Hindlimb muscle (tissue), 1 donor: Measurements from ENCODE around the gene FBXO9. TPM values are rescaled to one million over a fixed set of nuclear protein-coding genes. Genes with fewer than 3 reads are reported as not detected.

Experiments used
- DNase-seq: peaks from one replicate; pipeline ENCODE4 v3.0.0-alpha.2; 2013
- polyA plus RNA-seq: library from polyadenylated mRNA; unstranded; fragments of 120-200 nt; gene quantifications from one replicate; pipeline ENCODE4 v1.2.1, GENCODE V29; 2013; ENCODE audit not compliant: insufficient read length

Gene FBXO9
- 88.5 TPM for polyA plus RNA-seq

DNA sequence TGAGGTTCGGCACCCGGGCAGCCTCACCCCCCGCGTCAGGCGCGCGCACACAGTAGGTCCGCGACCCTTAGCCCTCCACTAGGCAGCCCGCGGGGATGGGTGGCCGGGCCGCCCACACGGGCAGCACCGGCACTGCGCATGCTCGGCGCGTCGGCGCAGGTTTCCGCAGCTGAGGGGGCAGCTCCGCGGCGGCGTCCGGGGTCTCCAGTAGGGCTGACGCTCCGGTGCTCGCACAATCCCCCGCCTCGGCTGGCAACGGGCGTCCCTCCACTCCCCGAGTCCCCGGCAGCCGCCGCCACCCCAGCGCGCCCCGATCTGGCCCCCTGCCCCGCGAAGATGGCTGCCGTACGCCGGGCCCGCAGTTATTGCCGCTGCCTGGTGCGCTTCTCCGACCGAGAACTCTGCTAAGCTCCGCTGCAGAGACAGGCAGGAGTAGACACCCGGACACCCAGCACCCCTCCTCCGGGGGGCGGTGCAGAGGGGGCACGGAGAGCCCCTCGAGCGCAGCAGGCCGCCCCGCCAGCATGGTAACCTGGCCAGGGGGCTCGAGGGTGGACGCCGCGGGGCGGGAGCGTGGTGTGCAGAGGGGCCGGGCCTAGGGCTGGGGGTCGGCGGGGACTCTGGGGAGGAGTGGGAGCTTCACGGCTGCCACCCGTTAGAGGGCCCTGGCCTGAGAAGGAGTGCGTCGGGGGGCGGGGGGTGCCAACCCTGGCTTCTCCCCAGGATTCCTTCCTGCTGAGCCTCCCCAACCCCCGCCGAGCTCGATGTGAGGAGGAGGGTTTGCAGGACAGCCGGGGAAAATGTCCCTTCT is at the start of gene FBXO9:
Gene FBXO9, plus strand, starts transcription at position 139 of the 811 bp plus-strand sequence. Its CDS starts 386 bp downstream, at position 525.
- peak; percentile 87 for DNase-seq

DNA sequence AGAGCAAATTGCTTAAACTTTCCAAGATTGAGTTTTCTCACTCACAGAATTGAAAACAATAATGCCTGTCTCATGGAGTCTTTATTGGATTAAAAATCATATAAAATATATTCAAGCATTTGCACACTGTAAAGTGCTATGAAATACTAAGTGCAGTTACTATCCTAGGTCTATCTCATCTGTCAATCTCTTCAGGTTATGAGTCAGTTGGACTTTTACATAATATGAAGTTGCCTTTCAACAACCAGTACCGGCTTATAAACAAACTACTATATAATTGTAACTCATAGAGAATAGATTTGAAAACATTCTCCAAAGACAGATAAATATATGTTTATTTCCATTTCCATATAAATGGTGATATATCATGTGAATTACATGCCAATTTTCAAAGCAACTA is 49.7 kb upstream of the FBXO9 start:
- DNase-seq: no peak

DNA sequence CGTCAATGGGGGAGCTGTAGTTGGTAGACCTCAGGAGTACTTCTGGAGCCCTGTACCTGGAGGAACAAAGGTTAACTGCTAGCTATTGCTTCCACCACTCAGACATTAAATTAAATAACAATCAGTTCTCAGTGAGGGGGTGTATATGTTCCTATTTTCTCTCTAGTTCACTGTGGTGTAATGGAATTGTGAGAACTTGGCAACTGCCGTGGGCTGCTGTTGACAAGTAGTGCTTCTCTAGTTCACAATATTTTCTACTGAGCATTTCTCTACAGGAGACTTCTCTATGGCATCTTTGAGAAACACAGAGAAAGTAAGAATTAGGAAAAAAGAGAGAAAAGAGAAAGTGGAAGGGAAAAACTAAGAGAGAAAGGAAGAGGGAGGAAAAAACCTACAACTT is 46.8 kb upstream of the FBXO9 start:
- no peak for DNase-seq

DNA sequence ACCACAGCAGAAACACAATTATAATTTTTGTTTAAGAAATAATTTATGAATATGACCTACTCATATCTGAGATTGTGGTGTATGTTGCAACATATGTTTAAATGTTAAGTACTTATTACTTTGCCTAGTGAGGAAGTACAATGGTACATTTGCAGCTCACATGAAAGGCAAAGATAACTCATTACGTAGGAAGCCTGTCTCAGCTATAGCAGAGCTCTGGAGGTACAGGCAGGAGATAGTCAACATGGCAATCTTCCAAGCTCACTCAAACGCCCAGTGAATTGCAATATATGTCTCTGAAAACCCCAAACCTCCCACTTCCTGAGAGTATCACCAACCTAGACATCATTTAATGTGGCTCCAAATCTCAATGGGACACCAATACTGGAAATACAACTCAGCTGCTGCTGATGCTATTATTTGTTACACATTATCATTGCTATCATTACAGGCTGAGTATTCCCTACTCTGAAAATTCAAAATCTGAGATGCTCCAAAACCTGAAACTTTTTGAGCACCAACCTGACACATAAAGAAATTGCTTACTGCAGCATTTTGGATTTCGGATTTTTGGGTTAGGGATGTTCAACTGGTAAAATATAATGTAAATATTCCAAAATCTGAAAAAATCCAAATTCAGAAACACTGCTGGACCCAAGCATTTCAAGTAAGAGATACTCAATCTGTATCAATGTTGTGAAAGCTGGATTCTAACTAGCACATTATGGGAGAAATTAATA is 45.0 kb upstream of the FBXO9 start:
- no peak for DNase-seq

DNA sequence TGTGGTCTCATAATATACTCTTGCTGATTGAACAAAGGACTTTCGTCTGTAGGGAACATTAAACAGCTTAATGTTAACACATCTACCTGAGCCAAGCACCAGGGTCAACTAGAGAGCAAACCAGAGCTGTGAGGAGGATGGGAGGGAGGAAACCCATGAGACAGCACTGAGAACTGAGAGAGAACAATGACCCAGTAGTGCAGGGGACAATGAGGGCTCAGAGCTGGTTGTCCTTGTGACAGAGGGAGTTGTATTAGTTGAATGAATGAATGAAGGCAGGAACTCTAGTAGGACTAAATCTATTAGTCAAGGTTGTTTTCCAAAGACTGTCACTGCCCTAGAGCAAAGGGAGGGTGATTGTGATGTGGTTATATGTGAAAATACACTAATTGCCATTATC is 41.9 kb upstream of the FBXO9 start:
- no peak for DNase-seq

DNA sequence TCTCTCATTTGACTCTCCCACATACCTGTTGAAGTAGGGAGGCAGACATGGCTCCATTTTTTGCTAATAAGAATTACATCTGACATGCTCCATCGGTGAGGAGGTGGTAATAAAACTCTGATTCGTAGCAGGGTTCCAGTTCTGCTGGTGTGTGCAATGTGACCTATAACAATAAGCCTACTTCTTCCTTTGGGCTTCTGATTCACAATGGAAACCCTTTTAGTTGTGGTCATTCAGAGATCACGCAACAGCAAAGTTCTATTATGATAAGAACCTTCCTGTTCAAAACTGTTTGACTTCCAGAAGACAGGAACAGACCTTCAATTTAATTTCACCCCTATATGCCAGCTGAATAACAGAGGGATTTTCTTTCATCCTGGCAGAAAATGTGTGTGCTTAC is 38.7 kb upstream of the FBXO9 start:
- DNase-seq: no peak

DNA sequence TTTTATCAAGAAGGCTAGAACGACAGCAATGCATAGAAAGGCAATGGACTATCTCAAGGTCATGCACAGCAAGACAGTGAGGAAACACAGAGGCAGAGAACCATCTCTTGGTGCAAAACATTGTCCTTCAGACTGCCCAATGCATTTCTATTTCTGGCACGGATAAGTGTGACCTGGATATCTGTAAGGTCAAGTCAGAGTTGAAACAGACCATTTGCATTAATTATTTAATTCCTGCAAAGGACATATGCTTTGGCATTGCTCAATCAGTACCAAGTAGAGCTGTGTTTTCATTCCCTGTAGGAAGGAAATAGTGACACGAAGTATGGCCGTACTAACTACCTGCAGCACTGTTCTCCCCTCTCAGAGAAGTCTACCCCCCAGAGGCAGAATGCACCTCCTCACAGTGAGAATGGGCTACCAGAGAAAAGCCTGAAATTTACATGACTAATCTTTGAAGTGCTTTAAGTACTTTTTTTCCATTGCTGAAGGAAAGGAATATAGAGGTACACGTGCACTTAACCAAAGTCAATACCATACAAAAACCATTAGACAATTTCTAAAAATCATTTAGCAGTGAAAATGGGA is 38.0 kb upstream of the FBXO9 start:
- DNase-seq: no peak

DNA sequence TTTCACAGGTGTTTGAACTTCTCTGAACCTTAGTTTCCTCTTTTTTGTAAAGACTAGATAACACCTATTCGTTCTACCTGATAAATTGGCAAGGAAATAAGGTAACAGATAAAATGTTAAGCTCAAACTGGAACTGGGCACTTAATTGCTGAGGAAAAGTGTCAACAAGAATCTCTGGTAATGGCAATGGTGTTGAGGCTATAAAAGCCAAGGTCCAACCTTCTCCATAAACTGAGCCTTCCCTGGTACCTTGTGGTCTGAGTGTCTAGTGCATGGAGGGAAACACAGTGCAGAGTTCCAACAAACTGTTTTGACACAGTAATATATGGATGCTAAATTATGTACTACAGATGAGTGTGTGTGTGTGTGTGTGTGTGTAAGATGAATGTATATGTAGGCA is 36.7 kb upstream of the FBXO9 start:
- DNase-seq: no peak

DNA sequence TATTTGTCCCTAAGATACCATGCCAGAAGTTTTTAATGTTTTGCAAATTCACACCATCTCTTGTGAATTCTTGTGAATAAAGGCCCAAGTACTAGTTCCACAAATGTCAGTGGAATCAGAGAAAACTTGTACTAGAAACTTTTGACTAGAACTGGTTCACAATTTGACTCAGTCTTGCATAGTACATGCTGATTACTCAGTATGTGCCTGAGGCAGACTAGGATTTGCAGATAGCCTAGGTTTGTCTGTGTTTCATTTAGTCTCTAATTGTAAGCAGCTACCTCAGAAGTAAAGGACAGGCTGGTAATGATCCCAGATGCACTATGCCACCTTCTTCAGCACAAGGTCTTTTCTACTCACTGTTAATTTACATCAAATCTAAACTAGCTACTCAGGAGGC is 35.9 kb upstream of the FBXO9 start:
- DNase-seq: no peak

DNA sequence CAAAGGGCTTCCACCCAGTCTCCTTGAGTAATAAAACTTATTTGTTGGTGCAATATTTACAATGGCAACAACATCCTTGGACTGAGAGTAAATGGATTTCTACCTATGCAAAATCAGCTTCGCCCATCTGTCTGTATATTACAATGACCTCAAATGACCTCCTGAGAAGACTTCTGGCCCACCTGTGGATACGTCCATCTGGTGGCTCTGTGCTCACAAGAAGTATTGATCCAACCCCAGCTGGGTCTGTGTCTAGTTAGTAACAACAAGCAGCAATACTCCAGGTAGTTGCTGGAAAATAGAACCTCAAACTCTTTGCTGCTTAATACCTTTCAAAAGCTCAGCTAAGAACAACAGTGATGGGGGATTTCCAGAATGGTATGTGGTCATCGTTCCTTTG is 35.4 kb upstream of the FBXO9 start:
- DNase-seq: no peak

DNA sequence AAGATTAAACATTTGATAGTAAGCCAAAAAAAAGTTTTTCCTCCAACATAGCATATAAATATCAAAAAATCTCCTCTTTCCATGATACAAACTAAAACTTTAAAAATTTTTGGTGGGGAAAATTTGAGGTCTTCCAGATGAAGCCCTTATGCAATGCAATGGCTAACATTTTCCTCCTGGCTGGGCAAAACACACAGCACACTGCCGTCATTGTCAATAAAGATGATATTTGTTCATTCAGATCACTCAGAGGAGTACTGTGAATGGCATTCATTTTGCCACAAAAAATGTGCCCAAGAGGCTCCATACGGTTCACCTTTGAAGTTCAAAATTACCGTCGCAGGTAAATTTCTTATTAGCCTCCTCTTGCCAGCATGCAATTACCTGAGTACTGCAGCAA is 33.9 kb upstream of the FBXO9 start:
- DNase-seq: no peak

DNA sequence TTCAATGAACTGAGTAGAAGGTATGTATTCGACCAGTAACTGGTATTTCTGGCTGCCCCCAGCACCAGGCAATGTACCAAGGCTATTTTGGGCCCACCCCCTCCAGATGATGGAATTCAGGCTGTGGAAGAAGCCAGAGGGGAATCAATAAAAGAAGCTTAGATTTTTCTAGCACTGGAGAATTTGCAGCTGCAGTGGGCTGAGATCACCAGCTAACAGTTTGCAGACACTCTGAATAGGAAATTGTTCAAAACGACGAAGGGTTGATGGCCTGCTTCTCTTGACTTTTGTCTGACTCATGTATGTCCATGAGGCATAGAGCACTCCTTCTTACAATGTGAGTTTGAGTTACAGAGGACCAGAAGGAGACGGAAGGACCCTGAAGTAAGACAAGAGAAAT is 32.4 kb upstream of the FBXO9 start:
- peak; percentile 38 for DNase-seq

DNA sequence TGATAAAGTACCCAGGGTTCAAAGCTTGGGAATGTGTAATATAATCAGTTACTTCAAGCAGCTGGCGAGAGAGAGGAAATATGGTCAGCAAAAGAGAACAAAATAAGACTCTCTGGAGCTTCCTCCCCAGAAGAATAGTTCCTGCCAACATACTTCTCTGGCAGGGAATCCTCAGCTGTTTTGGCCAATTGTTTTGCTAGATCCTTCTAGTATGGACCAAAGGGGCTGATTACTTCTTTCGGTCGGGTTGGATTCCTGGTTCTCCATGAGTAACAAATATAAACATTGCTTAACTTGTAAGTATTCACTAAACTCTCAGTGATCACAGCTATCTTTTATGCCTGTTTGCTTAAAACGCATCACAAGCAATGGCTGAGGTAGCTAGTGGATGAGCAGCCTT is 31.4 kb upstream of the FBXO9 start:
- DNase-seq: peak; percentile 61

DNA sequence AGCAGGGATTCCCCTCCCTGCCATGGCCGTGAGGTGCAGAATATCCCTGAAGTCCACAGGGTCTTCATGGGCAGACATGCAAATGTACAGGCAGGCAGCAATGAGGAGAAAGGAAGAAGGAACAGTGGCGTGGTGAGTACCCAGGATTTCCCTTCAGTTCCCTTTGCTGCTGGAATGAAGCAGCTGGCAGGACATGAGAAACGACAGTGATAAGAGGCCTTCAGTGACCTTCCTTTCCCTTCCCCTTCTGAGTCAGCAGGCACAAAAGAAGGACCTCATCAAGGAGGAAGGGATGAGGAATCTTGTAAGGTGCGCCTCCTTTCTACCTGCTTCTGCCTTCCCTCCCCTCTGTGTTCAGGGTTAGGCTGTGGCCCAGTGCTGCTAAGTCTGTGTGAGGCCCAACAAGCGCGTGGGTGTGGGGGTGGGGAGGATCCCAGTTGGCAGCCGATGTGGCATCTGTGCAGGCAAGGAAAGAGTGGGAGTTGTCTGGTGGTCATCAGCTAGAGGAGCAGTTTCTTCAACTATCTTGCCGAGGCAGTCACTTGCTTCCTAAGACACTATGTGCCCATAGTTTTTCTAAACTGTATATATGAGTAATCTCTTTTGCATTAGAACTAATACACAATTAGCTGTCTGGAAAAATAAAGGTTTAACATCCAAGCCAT is 29.5 kb upstream of the FBXO9 start:
- DNase-seq: no peak

DNA sequence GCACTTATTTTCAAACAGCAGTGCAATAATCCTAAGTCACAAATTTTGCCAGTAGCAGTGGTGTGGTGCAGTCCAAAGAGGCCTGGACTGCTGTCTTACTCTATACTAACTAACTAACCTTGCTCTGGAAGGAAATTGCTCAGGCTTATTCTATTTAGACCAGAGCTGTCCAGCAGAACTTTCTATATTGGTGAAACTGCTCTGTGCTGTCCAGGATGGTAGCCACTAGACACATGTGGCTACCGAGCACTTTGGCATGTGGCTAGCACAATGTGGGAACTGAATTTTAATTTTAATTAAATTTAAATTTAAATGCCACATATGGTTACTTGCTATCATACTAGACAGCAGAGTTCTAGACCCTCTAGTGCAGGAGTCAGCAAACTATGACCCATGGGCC is 27.1 kb upstream of the FBXO9 start:
- no peak for DNase-seq

DNA sequence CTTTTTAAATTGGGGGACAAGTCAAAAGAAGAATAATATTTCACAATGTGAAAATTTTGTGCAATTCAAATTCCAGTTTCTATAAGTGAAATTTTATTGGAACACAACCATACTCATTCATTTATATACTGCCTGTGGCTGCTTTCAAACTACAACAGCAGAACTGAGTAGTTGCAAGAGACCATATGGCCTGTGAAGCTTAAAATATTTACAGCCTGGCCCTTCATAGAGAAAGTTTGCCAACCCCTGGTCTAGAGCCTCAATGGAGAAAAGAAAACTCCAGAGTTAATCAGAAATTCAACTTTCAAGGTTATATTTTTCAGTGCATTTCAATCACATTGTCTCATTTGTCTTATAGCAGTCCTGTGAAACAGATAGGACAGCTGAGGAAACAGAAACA is 26.6 kb upstream of the FBXO9 start:
- no peak for DNase-seq

DNA sequence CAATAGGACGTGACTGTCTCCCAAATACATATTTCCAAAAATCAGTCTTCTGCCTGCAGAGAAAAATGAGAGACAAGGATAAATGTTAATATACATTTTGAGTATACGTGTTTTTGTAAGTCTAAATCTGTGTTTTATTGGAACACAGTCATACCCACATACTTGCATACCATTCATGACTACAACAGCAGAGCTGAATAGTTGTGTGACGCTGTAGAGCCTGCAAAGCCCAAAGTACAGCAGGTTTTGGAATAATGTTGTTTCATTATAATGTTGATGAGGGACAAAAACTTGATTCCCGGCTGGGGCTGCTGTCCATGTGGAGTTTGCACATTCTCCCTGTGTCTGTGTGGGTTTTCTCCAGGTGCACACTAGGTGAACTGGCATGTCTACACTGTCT is 23.8 kb upstream of the FBXO9 start:
- no peak for DNase-seq

DNA sequence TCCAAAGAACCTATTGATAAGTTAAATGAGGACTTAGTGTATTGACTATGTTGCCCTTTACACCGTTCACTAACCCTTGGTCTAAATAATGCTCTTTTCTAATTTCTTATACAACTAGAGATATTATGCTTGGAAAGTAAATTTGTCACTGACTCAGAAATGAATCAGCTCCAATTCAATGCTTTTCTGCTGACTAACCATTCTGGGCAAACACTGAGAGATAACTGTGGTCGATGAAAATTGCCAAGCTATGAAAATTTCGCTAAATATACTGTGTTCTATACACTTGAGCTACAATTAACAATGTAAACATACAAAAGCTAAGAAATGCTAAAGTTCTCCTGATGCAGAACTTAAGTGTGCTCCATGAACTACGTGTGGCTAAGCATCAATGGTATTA is 23.1 kb upstream of the FBXO9 start:
- DNase-seq: no peak

DNA sequence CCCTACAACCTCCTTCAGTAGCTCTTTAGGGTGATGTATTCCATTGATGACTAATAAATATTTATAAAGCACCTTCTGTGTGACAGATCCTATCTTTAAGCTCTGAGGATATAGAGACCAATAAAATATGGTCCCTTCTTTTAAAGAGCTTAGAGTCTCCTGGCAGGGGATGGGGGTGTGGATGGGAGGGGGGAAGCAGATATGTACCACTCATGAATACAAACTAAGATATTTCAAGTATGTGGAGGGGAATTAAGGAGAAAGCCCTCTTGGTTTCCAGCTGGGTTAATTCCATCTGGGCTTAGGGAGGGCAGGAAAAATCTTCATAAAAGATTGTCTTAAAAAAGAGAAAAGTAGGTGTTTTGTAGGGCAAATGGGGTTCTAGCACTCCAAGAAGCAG is 21.6 kb upstream of the FBXO9 start:
- DNase-seq: no peak

DNA sequence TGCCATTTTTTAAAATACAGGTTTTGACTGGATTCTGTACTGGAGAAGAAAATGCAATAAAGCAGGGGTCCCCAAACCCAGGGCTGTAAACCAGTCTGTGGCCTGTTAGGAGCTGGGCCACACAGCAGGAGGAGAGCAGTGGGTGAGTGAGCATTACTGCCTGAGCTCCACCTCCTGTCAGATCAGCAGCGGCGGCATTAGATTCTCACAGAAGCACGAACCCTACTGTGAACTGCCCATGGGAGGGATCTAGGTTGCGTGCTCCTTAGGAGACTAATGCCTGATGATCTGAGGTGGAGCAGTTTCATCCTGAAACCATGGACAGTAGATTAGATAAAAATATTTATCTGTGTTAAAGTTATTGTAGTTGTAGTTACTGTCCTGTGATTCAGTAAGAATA is 21.1 kb upstream of the FBXO9 start:
- DNase-seq: no peak

DNA sequence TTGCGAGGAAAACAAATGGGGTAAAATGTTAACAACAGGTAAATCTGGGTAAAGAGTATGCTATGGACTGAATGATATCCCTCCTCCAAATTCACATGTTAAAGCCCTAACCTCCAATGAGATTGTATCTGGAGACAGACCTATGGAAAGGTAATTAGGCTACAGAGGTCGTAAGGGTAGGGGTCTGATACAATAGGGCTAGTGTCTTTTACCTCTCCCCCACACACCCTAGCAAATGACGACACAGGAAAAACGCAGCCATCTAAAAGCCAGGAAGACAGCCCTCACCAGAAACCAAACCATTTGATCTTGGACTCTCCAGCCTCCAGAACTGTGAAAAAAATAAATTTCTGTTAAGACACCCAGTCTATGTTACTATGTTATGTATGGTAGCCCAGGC is 20.6 kb upstream of the FBXO9 start:
- DNase-seq: no peak

DNA sequence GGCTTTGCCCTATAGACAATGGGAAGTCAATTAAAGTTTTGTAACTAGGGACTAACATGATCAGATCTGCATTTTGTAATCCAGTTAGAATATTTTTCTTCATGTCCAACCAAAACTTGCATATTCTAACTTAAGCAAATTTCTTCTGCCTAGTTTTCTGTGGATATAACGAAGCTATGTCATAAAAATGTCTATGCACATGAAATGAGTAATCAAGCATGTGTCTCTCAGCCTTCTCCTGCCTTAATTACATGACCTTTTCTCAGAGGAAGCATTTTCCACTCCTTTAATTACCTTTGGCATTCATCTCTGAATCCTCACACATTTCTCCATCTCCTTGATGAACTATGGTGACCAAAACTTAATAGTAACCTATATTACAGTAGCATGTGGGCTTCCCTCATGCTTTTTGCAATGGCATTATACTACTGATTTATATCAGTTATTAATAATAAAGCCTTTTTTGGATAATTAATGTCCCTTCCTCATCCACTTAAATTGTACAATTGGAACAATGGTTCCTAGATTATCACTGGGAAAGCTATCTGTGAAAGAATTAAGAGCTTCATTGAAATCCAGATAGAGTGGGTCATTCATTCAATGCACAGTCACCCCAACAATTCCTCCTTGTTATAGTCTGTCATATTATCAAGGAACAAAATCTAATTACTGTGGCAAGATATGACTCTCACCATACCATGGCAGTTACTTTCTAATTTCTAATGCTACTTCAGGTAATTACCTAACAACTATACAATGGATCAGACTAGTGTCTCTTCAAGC is 19.1 kb upstream of the FBXO9 start:
- no peak for DNase-seq
